ENCODE data around the gene LSM10. TPM values are rescaled to one million over a fixed set of nuclear protein-coding genes. Genes with fewer than 3 reads are reported as not detected.
A peak's percentile ranks its signal among the peaks of the same experiment; 100 is the strongest.

Gene LSM10
- total and polyA plus RNA-seq, 9 of the 15 experiments (the other 6 are each of a cell fraction or from before 2014, with no cell fraction given) = 13.2 to 146 (median 68.9) TPM

DNA sequence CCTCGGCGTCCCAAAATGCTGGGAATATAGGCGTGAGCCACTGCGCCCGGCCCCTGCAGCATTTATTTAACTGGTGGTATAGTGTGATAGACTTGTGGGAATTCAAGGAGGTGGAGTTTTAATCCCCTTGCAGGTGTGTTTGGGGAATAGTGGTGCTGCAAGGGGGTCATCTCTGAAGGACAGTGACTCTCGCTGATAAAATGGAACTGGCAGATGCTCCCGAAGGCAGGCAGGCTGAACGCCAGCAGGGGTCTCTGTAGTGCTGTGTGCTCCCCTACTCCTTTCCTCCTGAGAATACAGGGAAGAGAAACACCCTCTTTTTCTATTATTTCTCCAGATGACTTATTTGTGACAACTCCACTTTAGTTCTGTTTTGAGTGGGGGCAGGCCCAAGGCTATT is 48.6 kb upstream of the LSM10 start (continued):
- no peak for TF ChIP-seq WHSC1 (IDR thresholded peaks at IDR 0.05; ENCODE audit: low read length)
- TF ChIP-seq JUND (IDR thresholded peaks at IDR 0.05; ENCODE audit: borderline replicate concordance, low read depth, low read length) = 0 out of 2 replicates have a peak, but pooled peaks have one; percentile 3
- TF ChIP-seq JUND (tag; IDR thresholded peaks at IDR 0.05; ENCODE audit: borderline replicate concordance, low read depth, low read length) = no peak; the same call in 2 of the 3 replicates
- peak; percentile 83; the same call in 1 of the 2 replicates for TF ChIP-seq MECOM (CRISPR knock-in tag; IDR thresholded peaks at IDR 0.05)
- peak; percentile 34 to 40; a peak in 2 of 4 replicates for TF ChIP-seq KDM1A (IDR thresholded peaks at IDR 0.05)
- peak; percentile 70 for TF ChIP-seq KLF16 (IDR thresholded peaks at IDR 0.05)
- peak; percentile 26; the same call in 1 of the 2 replicates for TF ChIP-seq GATAD2B (IDR thresholded peaks at IDR 0.05; ENCODE audit: borderline replicate concordance)
- TF ChIP-seq NUFIP1 (IDR thresholded peaks at IDR 0.05; ENCODE audit: partially characterized antibody) = no peak
- TF ChIP-seq RCOR1 (IDR thresholded peaks at IDR 0.05; ENCODE audit: borderline replicate concordance in 1 of 2, low read depth in 2 of 2, low read length in 2 of 2) = peak in 1 of 2 experiments; percentile 70; a peak in 2 of 4 replicates
- peak; percentile 17; the same call in 1 of the 2 replicates for TF ChIP-seq KLF13 (tag; IDR thresholded peaks at IDR 0.05; ENCODE audit: borderline replicate concordance, low read depth)
- TF ChIP-seq YY1 (IDR thresholded peaks at IDR 0.05; ENCODE audit: borderline replicate concordance in 1 of 3, control insufficient read depth in 1 of 3, extremely low read depth in 1 of 3, insufficient read depth in 3 of 3, insufficient read length in 1 of 3, insufficient replicate concordance in 2 of 3, low read depth in 1 of 3, low read length in 2 of 3) = peak in 1 of 3 experiments; percentile 34
- TF ChIP-seq MYC (IDR thresholded peaks at IDR 0.05; ENCODE audit: low read depth, low read length) = 0 out of 2 replicates have a peak, but pooled peaks have one; percentile 19
- no peak for TF ChIP-seq MYC (CRISPR knock-in tag; IDR thresholded peaks at IDR 0.05; ENCODE audit: borderline replicate concordance, low read depth)
- TF ChIP-seq, protein P1, sequence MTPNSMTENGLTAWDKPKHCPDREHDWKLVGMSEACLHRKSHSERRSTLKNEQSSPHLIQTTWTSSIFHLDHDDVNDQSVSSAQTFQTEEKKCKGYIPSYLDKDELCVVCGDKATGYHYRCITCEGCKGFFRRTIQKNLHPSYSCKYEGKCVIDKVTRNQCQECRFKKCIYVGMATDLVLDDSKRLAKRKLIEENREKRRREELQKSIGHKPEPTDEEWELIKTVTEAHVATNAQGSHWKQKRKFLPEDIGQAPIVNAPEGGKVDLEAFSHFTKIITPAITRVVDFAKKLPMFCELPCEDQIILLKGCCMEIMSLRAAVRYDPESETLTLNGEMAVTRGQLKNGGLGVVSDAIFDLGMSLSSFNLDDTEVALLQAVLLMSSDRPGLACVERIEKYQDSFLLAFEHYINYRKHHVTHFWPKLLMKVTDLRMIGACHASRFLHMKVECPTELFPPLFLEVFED (CRISPR knock-in tag; conservative IDR thresholded peaks at IDR 0.05) = no peak
- peak; percentile 54 for TF ChIP-seq CTBP1 (IDR thresholded peaks at IDR 0.05; ENCODE audit: borderline replicate concordance)
- TF ChIP-seq, protein P2, sequence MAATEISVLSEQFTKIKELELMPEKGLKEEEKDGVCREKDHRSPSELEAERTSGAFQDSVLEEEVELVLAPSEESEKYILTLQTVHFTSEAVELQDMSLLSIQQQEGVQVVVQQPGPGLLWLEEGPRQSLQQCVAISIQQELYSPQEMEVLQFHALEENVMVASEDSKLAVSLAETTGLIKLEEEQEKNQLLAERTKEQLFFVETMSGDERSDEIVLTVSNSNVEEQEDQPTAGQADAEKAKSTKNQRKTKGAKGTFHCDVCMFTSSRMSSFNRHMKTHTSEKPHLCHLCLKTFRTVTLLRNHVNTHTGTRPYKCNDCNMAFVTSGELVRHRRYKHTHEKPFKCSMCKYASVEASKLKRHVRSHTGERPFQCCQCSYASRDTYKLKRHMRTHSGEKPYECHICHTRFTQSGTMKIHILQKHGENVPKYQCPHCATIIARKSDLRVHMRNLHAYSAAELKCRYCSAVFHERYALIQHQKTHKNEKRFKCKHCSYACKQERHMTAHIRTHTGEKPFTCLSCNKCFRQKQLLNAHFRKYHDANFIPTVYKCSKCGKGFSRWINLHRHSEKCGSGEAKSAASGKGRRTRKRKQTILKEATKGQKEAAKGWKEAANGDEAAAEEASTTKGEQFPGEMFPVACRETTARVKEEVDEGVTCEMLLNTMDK (IDR thresholded peaks at IDR 0.05; ENCODE audit: borderline replicate concordance, insufficient read depth, low read depth, low read length, poor library complexity, severe bottlenecking) = peak; percentile 81
- peak; percentile 41; the same call in 1 of the 2 replicates for TF ChIP-seq MTA3 (IDR thresholded peaks at IDR 0.05; ENCODE audit: borderline replicate concordance)
- TF ChIP-seq MAZ (CRISPR knock-in tag; conservative IDR thresholded peaks at IDR 0.05 in 1 of 2, IDR thresholded peaks at IDR 0.05 in 1 of 2) = peak in 1 of 2 experiments; percentile 40; a peak in 1 of 4 replicates
- no peak for TF ChIP-seq CBFB (CRISPR knock-in tag; IDR thresholded peaks at IDR 0.05)
- TF ChIP-seq XRCC5 (IDR thresholded peaks at IDR 0.05; ENCODE audit: low read depth, low read length) = peak; percentile 80; the same call in 1 of the 2 replicates
- TF ChIP-seq, protein P3, sequence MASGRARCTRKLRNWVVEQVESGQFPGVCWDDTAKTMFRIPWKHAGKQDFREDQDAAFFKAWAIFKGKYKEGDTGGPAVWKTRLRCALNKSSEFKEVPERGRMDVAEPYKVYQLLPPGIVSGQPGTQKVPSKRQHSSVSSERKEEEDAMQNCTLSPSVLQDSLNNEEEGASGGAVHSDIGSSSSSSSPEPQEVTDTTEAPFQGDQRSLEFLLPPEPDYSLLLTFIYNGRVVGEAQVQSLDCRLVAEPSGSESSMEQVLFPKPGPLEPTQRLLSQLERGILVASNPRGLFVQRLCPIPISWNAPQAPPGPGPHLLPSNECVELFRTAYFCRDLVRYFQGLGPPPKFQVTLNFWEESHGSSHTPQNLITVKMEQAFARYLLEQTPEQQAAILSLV (tag; IDR thresholded peaks at IDR 0.05) = no peak

Data from K562 (cell line).